ENCODE data around the gene MYOM3.

Gene MYOM3

GRCh38 chr1:24085007-24085406, 26.9 kb downstream of the MYOM3 start:
- Histone ChIP-seq H3K36me3 (ENCODE audit: control insufficient read depth, insufficient read depth, low read length) (no peaks in the 10 kb centered on the region), H3K4me1 (ENCODE audit: control insufficient read depth, insufficient read depth, low read length) (no peaks in the 10 kb centered on the region), H3K9ac (ENCODE audit: low read depth, low read length) (no peak overlapping the region), H3K9me3 (ENCODE audit: control insufficient read depth, insufficient read depth, low read length) (no peaks in the 10 kb centered on the region), H3K4me3 (ENCODE audit: low read depth, low read length) (no peak overlapping the region), H3K27ac (ENCODE audit: low read depth, low read length) (no peak overlapping the region), H3K27me3 (ENCODE audit: control insufficient read depth, insufficient read depth, low read length) (no peaks in the 10 kb centered on the region)

- H3K36me3 ChIP-seq (ENCODE audit: control insufficient read depth, insufficient read depth, low read length): no peaks in the 10 kb centered on the region
- no peak overlapping the region for H3K4me3 ChIP-seq (ENCODE audit: low read depth, low read length)
- H3K9ac ChIP-seq (ENCODE audit: low read depth, low read length): no peak overlapping the region
- no peaks in the 10 kb centered on the region for H3K27me3 ChIP-seq (ENCODE audit: control insufficient read depth, insufficient read depth, low read length)
- no peaks in the 10 kb centered on the region for H3K4me1 ChIP-seq (ENCODE audit: control insufficient read depth, insufficient read depth, low read length)
- H3K9me3 ChIP-seq (ENCODE audit: control insufficient read depth, insufficient read depth, low read length): no peaks in the 10 kb centered on the region
- no peak overlapping the region for H3K27ac ChIP-seq (ENCODE audit: low read depth, low read length)
Measured at GRCh38 chr1:24084050-24084449, 27.9 kb downstream of the MYOM3 start.

GRCh38 chr1:24082372-24082771, 29.6 kb downstream of the MYOM3 start:
- no peaks in the 10 kb centered on the region for H3K36me3 ChIP-seq (ENCODE audit: control insufficient read depth, insufficient read depth, low read length)
- H3K27me3 ChIP-seq (ENCODE audit: control insufficient read depth, insufficient read depth, low read length): no peaks in the 10 kb centered on the region
- no peak overlapping the region for H3K4me3 ChIP-seq (ENCODE audit: low read depth, low read length)
- H3K9ac ChIP-seq (ENCODE audit: low read depth, low read length): no peak overlapping the region
- H3K4me1 ChIP-seq (ENCODE audit: control insufficient read depth, insufficient read depth, low read length): no peaks in the 10 kb centered on the region
- no peaks in the 10 kb centered on the region for H3K9me3 ChIP-seq (ENCODE audit: control insufficient read depth, insufficient read depth, low read length)
- no peak overlapping the region for H3K27ac ChIP-seq (ENCODE audit: low read depth, low read length)

GRCh38 chr1:24081190-24081589, 30.7 kb downstream of the MYOM3 start:
- Histone ChIP-seq H3K36me3 (ENCODE audit: control insufficient read depth, insufficient read depth, low read length) (no peaks in the 10 kb centered on the region), H3K27ac (ENCODE audit: low read depth, low read length) (no peak overlapping the region), H3K27me3 (ENCODE audit: control insufficient read depth, insufficient read depth, low read length) (no peaks in the 10 kb centered on the region), H3K9me3 (ENCODE audit: control insufficient read depth, insufficient read depth, low read length) (no peaks in the 10 kb centered on the region), H3K9ac (ENCODE audit: low read depth, low read length) (no peak overlapping the region), H3K4me1 (ENCODE audit: control insufficient read depth, insufficient read depth, low read length) (no peaks in the 10 kb centered on the region), H3K4me3 (ENCODE audit: low read depth, low read length) (no peak overlapping the region)

GRCh38 chr1:24080131-24080530, 31.8 kb downstream of the MYOM3 start:
- Histone ChIP-seq H3K4me3 (ENCODE audit: low read depth, low read length) (no peak overlapping the region), H3K9me3 (ENCODE audit: control insufficient read depth, insufficient read depth, low read length) (no peaks in the 10 kb centered on the region), H3K27me3 (ENCODE audit: control insufficient read depth, insufficient read depth, low read length) (no peaks in the 10 kb centered on the region), H3K36me3 (ENCODE audit: control insufficient read depth, insufficient read depth, low read length) (no peaks in the 10 kb centered on the region), H3K9ac (ENCODE audit: low read depth, low read length) (no peak overlapping the region), H3K4me1 (ENCODE audit: control insufficient read depth, insufficient read depth, low read length) (no peaks in the 10 kb centered on the region), H3K27ac (ENCODE audit: low read depth, low read length) (no peak overlapping the region)

- H3K27me3 ChIP-seq (ENCODE audit: control insufficient read depth, insufficient read depth, low read length): no peaks in the 10 kb centered on the region
- no peak overlapping the region for H3K27ac ChIP-seq (ENCODE audit: low read depth, low read length)
- H3K36me3 ChIP-seq (ENCODE audit: control insufficient read depth, insufficient read depth, low read length): no peaks in the 10 kb centered on the region
- H3K4me3 ChIP-seq (ENCODE audit: low read depth, low read length): no peak overlapping the region
- no peaks in the 10 kb centered on the region for H3K4me1 ChIP-seq (ENCODE audit: control insufficient read depth, insufficient read depth, low read length)
- no peak overlapping the region for H3K9ac ChIP-seq (ENCODE audit: low read depth, low read length)
- H3K9me3 ChIP-seq (ENCODE audit: control insufficient read depth, insufficient read depth, low read length): no peaks in the 10 kb centered on the region
Measured at GRCh38 chr1:24077278-24077978, 34.5 kb downstream of the MYOM3 start.

- Histone ChIP-seq H3K9me3 (ENCODE audit: control insufficient read depth, insufficient read depth, low read length) (no peaks in the 10 kb centered on the region), H3K9ac (ENCODE audit: low read depth, low read length) (no peak overlapping the region), H3K27ac (ENCODE audit: low read depth, low read length) (no peak overlapping the region), H3K27me3 (ENCODE audit: control insufficient read depth, insufficient read depth, low read length) (no peaks in the 10 kb centered on the region), H3K36me3 (ENCODE audit: control insufficient read depth, insufficient read depth, low read length) (no peaks in the 10 kb centered on the region), H3K4me3 (ENCODE audit: low read depth, low read length) (no peak overlapping the region), H3K4me1 (ENCODE audit: control insufficient read depth, insufficient read depth, low read length) (peaks cover 4% of the 10 kb centered on the region; the same call in 1 of the 2 replicates)
Measured at GRCh38 chr1:24075946-24076345, 36.0 kb downstream of the MYOM3 start.

GRCh38 chr1:24075590-24075854, 36.4 kb downstream of the MYOM3 start:
- Histone ChIP-seq H3K9me3 (ENCODE audit: control insufficient read depth, insufficient read depth, low read length) (no peaks in the 10 kb centered on the region), H3K9ac (ENCODE audit: low read depth, low read length) (no peak overlapping the region), H3K4me3 (ENCODE audit: low read depth, low read length) (no peak overlapping the region), H3K4me1 (ENCODE audit: control insufficient read depth, insufficient read depth, low read length) (peaks cover 4% of the 10 kb centered on the region; the same call in 1 of the 2 replicates), H3K27me3 (ENCODE audit: control insufficient read depth, insufficient read depth, low read length) (no peaks in the 10 kb centered on the region), H3K36me3 (ENCODE audit: control insufficient read depth, insufficient read depth, low read length) (no peaks in the 10 kb centered on the region), H3K27ac (ENCODE audit: low read depth, low read length) (no peak overlapping the region)

GRCh38 chr1:24074817-24075589, 36.9 kb downstream of the MYOM3 start:
- Histone ChIP-seq H3K4me3 (ENCODE audit: low read depth, low read length) (no peak overlapping the region), H3K27ac (ENCODE audit: low read depth, low read length) (no peak overlapping the region), H3K4me1 (ENCODE audit: control insufficient read depth, insufficient read depth, low read length) (peaks cover 4% of the 10 kb centered on the region; the same call in 1 of the 2 replicates), H3K36me3 (ENCODE audit: control insufficient read depth, insufficient read depth, low read length) (no peaks in the 10 kb centered on the region), H3K9ac (ENCODE audit: low read depth, low read length) (no peak overlapping the region), H3K27me3 (ENCODE audit: control insufficient read depth, insufficient read depth, low read length) (no peaks in the 10 kb centered on the region), H3K9me3 (ENCODE audit: control insufficient read depth, insufficient read depth, low read length) (no peaks in the 10 kb centered on the region)

GRCh38 chr1:24074196-24074595, 37.7 kb downstream of the MYOM3 start:
- no peaks in the 10 kb centered on the region for H3K27me3 ChIP-seq (ENCODE audit: control insufficient read depth, insufficient read depth, low read length)
- H3K4me1 ChIP-seq (ENCODE audit: control insufficient read depth, insufficient read depth, low read length): peaks cover 4% of the 10 kb centered on the region; the same call in 1 of the 2 replicates
- H3K4me3 ChIP-seq (ENCODE audit: low read depth, low read length): no peak overlapping the region
- no peak overlapping the region for H3K9ac ChIP-seq (ENCODE audit: low read depth, low read length)
- no peak overlapping the region for H3K27ac ChIP-seq (ENCODE audit: low read depth, low read length)
- H3K9me3 ChIP-seq (ENCODE audit: control insufficient read depth, insufficient read depth, low read length): no peaks in the 10 kb centered on the region
- no peaks in the 10 kb centered on the region for H3K36me3 ChIP-seq (ENCODE audit: control insufficient read depth, insufficient read depth, low read length)

- Histone ChIP-seq H3K27ac (ENCODE audit: low read depth, low read length) (no peak overlapping the region), H3K4me3 (ENCODE audit: low read depth, low read length) (no peak overlapping the region), H3K36me3 (ENCODE audit: control insufficient read depth, insufficient read depth, low read length) (no peaks in the 10 kb centered on the region), H3K4me1 (ENCODE audit: control insufficient read depth, insufficient read depth, low read length) (peaks cover 4% of the 10 kb centered on the region; the same call in 1 of the 2 replicates), H3K27me3 (ENCODE audit: control insufficient read depth, insufficient read depth, low read length) (no peaks in the 10 kb centered on the region), H3K9me3 (ENCODE audit: control insufficient read depth, insufficient read depth, low read length) (no peaks in the 10 kb centered on the region), H3K9ac (ENCODE audit: low read depth, low read length) (no peak overlapping the region)
Measured at GRCh38 chr1:24071941-24072340, 40.0 kb downstream of the MYOM3 start.

Measured in HUES48 (cell line).